ENCODE measurements around the gene CAMK2D.

GRCh38 chr4:113496698-113497097 lies 264.8 kb downstream of the CAMK2D start:
- TF ChIP-seq CTCF (IDR thresholded peaks at IDR 0.05) (no peak), EP300 (IDR thresholded peaks at IDR 0.05) (no peak)
